NCI-H345 treated with DMSO at 0.1 percent for 48 hours (cell line): Measurements from ENCODE around the gene TMEM175.
"Not testable (repeated sequence)": the region's sequence is repeated elsewhere in the genome, so short reads cannot be mapped to it uniquely, and the experiment has no call there.

ENCODE experiments used
- DNase-seq: peaks from one replicate; lab custom pipeline; 2025; ENCODE audit not compliant: unreplicated experiment; lab: John Stamatoyannopoulos, UW

TMEM175 gene

GRCh38 chr4:988726-989721 is 56.8 kb downstream of the TMEM175 start:
- DNase-seq = no peak

DNA sequence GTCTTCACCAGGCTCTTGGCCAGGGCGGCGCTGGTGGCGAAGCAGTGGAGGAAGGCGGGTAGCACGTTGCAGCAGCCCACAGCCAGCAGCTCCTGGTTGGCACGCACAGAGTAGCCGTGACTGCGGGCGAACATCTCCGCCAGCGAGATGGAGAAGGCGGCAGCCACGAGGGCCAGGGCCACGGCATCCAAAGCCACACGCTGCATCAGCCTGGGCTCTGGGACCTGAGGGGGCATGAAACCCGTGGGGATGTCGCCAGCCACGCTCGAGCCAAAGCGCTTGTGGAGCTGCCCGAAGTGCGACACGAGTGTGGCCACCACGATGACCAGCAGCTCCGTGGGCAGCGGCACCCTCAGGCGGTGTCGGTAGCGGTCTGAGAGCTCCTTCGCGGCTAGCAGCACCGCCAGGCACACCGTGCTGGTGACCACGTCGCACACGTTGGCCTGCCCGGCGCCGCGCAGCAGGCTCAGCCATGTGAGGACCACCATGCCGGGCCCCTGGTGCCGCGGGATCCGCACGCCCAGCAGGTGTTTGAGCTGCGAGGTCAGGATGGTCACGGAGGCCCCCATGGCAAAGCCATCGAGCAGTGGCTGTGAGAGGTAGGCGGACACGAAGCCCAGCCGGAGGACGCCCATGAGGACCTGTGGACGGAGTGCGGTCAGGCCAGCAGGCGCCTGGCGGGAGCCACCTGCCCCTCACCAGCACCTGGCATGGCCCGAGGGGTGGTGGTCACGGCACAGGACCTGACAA is 57.6 kb downstream of the TMEM175 start:
- no peak for DNase-seq

GRCh38 chr4:990746-991367 is 58.6 kb downstream of the TMEM175 start:
- no peak for DNase-seq

- DNase-seq = no peak
Observed at GRCh38 chr4:991451-992296, 59.4 kb downstream of the TMEM175 start.

DNA sequence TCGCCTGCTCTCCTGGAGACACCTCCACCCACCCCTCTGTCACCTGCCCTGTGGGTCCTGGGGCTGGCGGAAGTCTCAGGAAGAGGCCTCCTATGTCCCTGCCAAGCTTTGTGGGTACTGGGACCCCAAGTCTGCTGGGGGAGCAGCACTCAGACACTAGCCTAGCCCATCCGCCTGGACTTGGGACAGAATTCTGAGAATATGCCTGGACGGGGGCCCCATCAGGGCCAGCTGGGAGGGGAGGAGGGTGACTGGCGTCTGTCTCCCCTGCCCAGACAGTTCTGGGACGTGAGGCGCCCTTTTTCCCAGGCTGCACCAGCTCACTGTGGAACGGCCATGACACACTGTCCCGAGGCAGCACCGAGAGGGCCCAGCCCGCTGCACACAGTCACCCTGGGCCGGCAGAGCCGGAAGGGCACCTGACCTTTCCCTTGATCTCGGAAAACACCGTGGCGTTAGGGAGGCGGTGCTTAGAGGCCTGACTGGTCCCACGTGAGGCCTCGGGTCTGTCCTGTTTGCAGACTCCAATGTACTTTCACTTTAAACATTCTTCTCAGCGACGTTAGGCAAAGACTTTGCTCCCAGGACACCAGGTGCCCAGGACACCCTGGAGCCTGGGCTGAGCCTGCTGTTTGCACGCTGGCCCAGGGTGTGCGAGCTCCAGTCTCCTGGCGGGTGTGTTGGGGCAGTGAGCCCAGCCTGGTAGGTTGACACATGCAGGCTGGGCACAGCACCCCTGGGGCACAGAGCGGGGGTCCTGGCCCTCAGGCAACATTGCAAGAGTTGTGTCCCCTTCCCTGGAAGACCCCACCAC is 60.2 kb downstream of the TMEM175 start:
- no peak for DNase-seq

DNA sequence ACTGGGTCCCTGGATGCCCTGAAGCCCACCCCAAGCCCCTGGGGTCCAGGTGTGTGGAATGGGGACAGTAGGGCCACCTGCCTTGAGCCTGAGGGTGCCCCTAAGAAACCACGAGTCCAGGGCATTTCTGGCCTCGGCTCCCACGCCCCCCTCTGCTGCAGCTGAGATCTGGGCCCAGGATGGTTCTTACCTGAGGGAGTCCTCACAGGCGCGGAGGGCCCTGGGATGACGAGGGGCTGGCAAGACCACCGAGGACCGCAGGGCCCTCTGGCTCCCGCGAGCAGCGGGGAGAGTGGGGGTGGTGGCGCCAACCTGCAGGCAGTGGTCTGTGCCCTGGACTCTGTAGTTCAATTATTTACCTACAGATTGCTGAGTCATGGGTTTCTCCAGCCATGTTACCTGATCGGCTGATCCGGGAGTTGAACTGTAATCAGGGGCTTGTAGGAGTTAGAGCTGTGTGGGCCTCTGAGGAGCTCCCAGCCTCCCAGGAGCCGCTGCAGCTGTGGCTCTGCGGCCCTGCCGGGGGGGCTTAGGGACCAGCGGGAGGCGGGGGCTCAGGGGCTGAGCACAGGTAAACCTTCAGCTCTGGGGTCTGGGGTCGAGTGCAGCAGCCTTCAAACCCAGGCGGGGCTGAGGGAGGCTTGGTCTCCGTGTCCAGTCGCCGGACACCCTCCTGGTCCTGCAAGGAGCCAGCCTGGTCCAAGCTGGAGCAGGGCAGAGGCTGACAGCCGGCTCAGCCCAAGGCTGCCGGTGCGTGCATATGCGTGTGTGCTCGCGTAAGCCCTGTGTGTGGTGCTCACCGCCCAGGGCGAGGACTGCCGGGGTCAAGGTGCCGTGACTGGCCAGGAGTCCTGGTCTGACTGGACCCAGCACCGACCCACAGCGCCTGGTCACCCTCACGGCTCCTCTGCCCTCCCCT is 61.1 kb downstream of the TMEM175 start, which contains the start of gene SLC26A1:
TSS of gene SLC26A1 (minus strand) at position 294 of the 919 bp plus-strand sequence. CDS start 1,701 bp downstream, outside the sequence.
- no peak for DNase-seq

- no peak for DNase-seq
Observed at GRCh38 chr4:995311-996026, 63.2 kb downstream of the TMEM175 start.

DNA sequence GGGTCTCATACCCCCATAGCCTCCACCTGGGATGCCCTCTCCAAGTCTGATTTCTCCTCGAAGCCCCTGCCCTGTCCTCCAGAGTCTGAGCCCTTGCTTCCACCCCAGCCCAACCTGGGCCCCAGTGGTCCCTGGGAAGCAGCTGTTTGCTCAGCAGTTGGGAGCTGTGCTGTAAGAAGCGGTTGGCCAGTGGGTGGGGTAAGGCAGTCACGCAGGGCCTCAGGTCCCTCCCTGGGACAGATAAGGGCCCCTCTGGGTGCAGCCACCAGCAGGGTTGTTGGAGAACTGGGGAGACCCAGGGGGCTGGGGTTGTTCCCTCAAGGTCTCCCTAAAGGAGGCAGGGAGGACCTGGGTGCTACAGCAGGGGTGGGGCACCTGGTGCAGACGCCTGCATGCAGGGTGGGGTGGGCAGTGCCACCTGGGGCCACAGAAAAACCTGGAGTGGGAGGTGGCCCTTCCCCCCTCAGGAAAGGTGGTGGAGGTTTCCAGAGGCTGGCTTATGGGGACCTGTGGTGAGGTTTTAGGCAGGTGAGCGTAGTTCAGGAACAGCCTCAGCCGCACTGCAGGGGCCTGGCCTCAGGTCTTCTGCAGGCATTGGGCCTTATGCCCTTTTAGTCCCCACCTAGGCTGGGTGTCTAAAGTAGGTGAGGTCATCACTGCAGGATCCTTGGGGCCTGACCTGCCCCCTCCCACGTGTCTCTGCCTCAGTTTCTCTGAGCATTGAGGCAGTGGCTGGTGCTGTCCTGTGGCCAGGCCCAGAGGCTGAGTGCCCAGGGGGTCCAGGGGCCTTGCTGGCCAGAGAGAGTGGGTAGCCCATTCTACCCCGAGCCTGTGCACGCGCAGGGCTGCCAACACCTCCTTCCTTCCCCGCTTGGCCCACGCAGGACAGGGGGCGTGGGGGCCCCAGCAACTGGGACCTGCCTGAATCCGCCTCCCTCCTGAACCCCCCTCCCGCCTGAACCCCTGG is 64.1 kb downstream of the TMEM175 start:
- DNase-seq = no peak

- DNase-seq = no peak
Observed at GRCh38 chr4:996997-997374, 64.7 kb downstream of the TMEM175 start.

GRCh38 chr4:997375-998071 is 65.3 kb downstream of the TMEM175 start:
- DNase-seq = no peak

DNA sequence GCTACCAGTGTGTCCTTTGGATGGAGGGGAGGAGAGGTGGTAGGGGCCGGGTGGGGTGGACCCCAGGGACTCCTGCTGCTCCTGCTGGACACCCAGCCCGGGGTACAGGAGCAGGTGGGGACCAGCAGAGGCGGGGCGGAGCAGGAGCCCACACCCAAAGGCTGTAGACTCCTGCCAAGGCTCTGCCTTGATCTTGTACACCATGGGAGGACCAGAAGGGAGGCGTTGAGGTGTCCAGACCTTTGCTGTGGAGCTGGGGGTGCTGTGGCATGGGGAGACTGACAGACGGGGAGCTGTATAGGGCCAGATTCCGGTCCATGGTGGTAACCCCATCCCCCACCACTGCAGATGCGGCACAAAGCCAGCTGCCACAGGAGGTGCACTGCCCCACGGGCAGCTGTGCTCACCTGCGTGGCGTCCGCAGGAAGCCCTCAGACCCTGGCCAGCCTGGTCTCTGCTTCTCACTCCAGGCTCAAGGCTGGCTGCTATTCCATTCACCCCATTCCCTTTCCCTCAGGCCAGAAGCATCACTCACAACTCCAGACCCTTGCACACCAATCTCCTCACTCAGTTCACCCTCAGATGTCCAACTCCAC is 65.9 kb downstream of the TMEM175 start:
- DNase-seq = no peak

DNA sequence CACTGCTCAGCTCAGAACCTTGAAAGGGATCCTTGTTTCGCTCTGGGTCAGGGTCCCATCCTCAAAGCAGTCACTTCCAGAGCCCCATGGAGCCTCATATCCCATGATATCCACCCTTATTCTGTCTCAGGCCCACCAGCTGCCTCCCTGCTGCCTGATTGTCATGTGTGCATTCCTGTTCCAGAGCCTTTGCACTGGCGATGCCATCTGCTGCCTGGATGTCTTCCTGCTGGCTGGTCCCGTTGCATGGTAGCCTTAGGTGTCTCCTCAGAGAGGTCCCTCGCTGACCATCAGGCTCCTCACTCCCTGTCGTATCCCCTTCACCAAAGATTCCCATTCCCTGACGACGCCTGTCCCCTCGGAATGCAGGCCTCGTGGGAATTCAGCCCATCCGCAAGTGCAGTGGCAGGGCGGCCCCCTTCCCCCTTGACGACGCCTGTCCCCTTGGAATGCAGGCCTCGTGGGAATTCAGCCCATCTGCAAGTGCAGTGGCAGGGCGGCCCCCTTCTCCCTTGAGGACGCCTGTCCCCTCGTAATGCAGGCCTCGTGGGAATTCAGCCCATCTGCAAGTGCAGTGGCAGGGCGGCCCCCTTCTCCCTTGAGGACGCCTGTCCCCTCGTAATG is 67.1 kb downstream of the TMEM175 start:
- DNase-seq = not testable (repeated sequence)

- DNase-seq = no peak
Observed at GRCh38 chr4:999882-1000425, 67.7 kb downstream of the TMEM175 start.

GRCh38 chr4:1000686-1001260 is 68.5 kb downstream of the TMEM175 start:
- no peak for DNase-seq
